Measurements from ENCODE around the gene RPS15.

Gene RPS15

GRCh38 chr19:1483131-1483978 is 45.2 kb downstream of the RPS15 start:
- H3K9me2 ChIP-seq (ENCODE audit: low read depth, low read length) = no peaks in the 10 kb centered on the region
- H3K36me3 ChIP-seq (ENCODE audit: insufficient read depth, low read length) = no peaks in the 10 kb centered on the region
- H3K9me3 ChIP-seq (ENCODE audit: low read length) = no peaks in the 10 kb centered on the region
- H3F3A ChIP-seq (ENCODE audit: insufficient read depth, low read length) = no peaks in the 10 kb centered on the region
- no peaks in the 10 kb centered on the region; the same call in 1 of the 2 replicates for H3K27me3 ChIP-seq (ENCODE audit: insufficient read depth, low read length)
- H3K4me1 ChIP-seq (ENCODE audit: insufficient read depth, low read length, severe bottlenecking) = peaks cover 8% of the 10 kb centered on the region
- TF ChIP-seq EZH2 (IDR thresholded peaks at IDR 0.05; ENCODE audit: borderline replicate concordance, low read length) = no peak
- no peak for TF ChIP-seq CTCF (IDR thresholded peaks at IDR 0.05; ENCODE audit: low read length)
- H3K4me2 ChIP-seq (ENCODE audit: low read length) = no peak overlapping the region
- no peak overlapping the region for H3K27ac ChIP-seq (ENCODE audit: low read depth, low read length, poor library complexity, severe bottlenecking)
- no peak overlapping the region for H2AFZ ChIP-seq (ENCODE audit: low read length)
- no peak overlapping the region for H3K4me3 ChIP-seq (ENCODE audit: low read depth, low read length, poor library complexity, severe bottlenecking)
- no peak overlapping the region for H3K9ac ChIP-seq (ENCODE audit: low read length)
- no peaks in the 10 kb centered on the region for H3K79me2 ChIP-seq (ENCODE audit: insufficient read depth, low read length)
- no peaks in the 10 kb centered on the region for H4K20me1 ChIP-seq (ENCODE audit: insufficient read depth, low read length)

GRCh38 chr19:1483979-1484428 is 45.8 kb downstream of the RPS15 start:
- Histone ChIP-seq H3K4me1 (ENCODE audit: insufficient read depth, low read length, severe bottlenecking) (peaks cover 6% of the 10 kb centered on the region), H4K20me1 (ENCODE audit: insufficient read depth, low read length) (no peaks in the 10 kb centered on the region), H3K9me3 (ENCODE audit: low read length) (no peaks in the 10 kb centered on the region), H3K4me3 (ENCODE audit: low read depth, low read length, poor library complexity, severe bottlenecking) (no peak overlapping the region), H2AFZ (ENCODE audit: low read length) (no peak overlapping the region), H3K9me2 (ENCODE audit: low read depth, low read length) (no peaks in the 10 kb centered on the region), H3K36me3 (ENCODE audit: insufficient read depth, low read length) (no peaks in the 10 kb centered on the region), H3F3A (ENCODE audit: insufficient read depth, low read length) (no peaks in the 10 kb centered on the region), H3K27ac (ENCODE audit: low read depth, low read length, poor library complexity, severe bottlenecking) (no peak overlapping the region), H3K4me2 (ENCODE audit: low read length) (no peak overlapping the region), H3K79me2 (ENCODE audit: insufficient read depth, low read length) (no peaks in the 10 kb centered on the region), H3K27me3 (ENCODE audit: insufficient read depth, low read length) (no peaks in the 10 kb centered on the region; the same call in 1 of the 2 replicates), H3K9ac (ENCODE audit: low read length) (no peak overlapping the region)
- TF ChIP-seq EZH2 (IDR thresholded peaks at IDR 0.05; ENCODE audit: borderline replicate concordance, low read length) (no peak), CTCF (IDR thresholded peaks at IDR 0.05; ENCODE audit: low read length) (no peak)

- no peak overlapping the region for H3K4me2 ChIP-seq (ENCODE audit: low read length)
- no peaks in the 10 kb centered on the region for H3F3A ChIP-seq (ENCODE audit: insufficient read depth, low read length)
- no peaks in the 10 kb centered on the region for H3K9me3 ChIP-seq (ENCODE audit: low read length)
- no peak overlapping the region for H2AFZ ChIP-seq (ENCODE audit: low read length)
- H3K9ac ChIP-seq (ENCODE audit: low read length) = no peak overlapping the region
- no peaks in the 10 kb centered on the region for H4K20me1 ChIP-seq (ENCODE audit: insufficient read depth, low read length)
- no peaks in the 10 kb centered on the region for H3K9me2 ChIP-seq (ENCODE audit: low read depth, low read length)
- H3K27me3 ChIP-seq (ENCODE audit: insufficient read depth, low read length) = no peaks in the 10 kb centered on the region; the same call in 1 of the 2 replicates
- H3K79me2 ChIP-seq (ENCODE audit: insufficient read depth, low read length) = no peaks in the 10 kb centered on the region
- TF ChIP-seq EZH2 (IDR thresholded peaks at IDR 0.05; ENCODE audit: borderline replicate concordance, low read length) = no peak
- TF ChIP-seq CTCF (IDR thresholded peaks at IDR 0.05; ENCODE audit: low read length) = no peak
- H3K36me3 ChIP-seq (ENCODE audit: insufficient read depth, low read length) = no peaks in the 10 kb centered on the region
- H3K4me1 ChIP-seq (ENCODE audit: insufficient read depth, low read length, severe bottlenecking) = peaks cover 13% of the 10 kb centered on the region
- H3K27ac ChIP-seq (ENCODE audit: low read depth, low read length, poor library complexity, severe bottlenecking) = no peak overlapping the region
- H3K4me3 ChIP-seq (ENCODE audit: low read depth, low read length, poor library complexity, severe bottlenecking) = no peak overlapping the region
Observed at GRCh38 chr19:1486720-1487575, 48.8 kb downstream of the RPS15 start.
